HepG2 (cell line): Measurements from ENCODE around the gene MEX3D. TPM values are rescaled to one million over a fixed set of nuclear protein-coding genes. Genes with fewer than 3 reads are reported as not detected.
A peak's percentile ranks its signal among the peaks of the same experiment; 100 is the strongest.

ENCODE experiments used
- AKAP8 ChIP-seq: sonication (generic); formaldehyde crosslinking; IDR thresholded peaks from 2 replicates; pipeline ENCODE4 v1.5.1; 2020; ENCODE audit warnings: mild to moderate bottlenecking, missing genetic modification reagents
- ISL2 ChIP-seq: sonication (generic); formaldehyde crosslinking; IDR thresholded peaks from 2 replicates; pipeline ENCODE4 v1.5.0; 2020; ENCODE audit warnings: missing genetic modification reagents
- JUN ChIP-seq: sonication (generic); formaldehyde crosslinking; IDR thresholded peaks from 2 replicates; pipeline ENCODE4 v1.4.0; 2020; ENCODE audit warnings: mild to moderate bottlenecking, missing genetic modification reagents
- MXI1 ChIP-seq: IDR thresholded peaks from 3 replicates; pipeline ENCODE4 v1.6.1; 2012; ENCODE audit warnings: low read depth, low read length, inconsistent platforms, borderline replicate concordance
- NR2F6 ChIP-seq, 2 experiments: IDR thresholded peaks; 2 replicates each; pipeline ENCODE4 v1.6.1; 2016; ENCODE audit warnings: antibody characterized with exemption in 1 of 2, mild to moderate bottlenecking in 1 of 2
- POLR2AphosphoS5 ChIP-seq: IDR thresholded peaks from 2 replicates; pipeline ENCODE4 v1.6.1; 2012; ENCODE audit warnings: low read depth, low read length
- PRMT3 ChIP-seq: sonication (generic); formaldehyde crosslinking; IDR thresholded peaks from 2 replicates; pipeline ENCODE4 v1.8.1; 2022; ENCODE audit warnings: low read depth, mild to moderate bottlenecking, moderate library complexity, missing genetic modification reagents, borderline replicate concordance
- SMC3 ChIP-seq: IDR thresholded peaks from 2 replicates; pipeline ENCODE4 v1.6.1; 2011; ENCODE audit warnings: low read length, improper control_type of control experiment
- SNAPC2 ChIP-seq: sonication (generic); formaldehyde crosslinking; IDR thresholded peaks from 2 replicates; pipeline ENCODE4 v1.8.1; 2022; ENCODE audit warnings: mild to moderate bottlenecking, missing genetic modification reagents
- TAF1 ChIP-seq: sonication (generic); formaldehyde crosslinking; IDR thresholded peaks from 2 replicates; pipeline ENCODE4 v1.4.0; 2020; ENCODE audit warnings: missing genetic modification reagents
- TAF15 ChIP-seq: fragments of 200-400 bp; formaldehyde crosslinking; IDR thresholded peaks from one replicate; pipeline ENCODE4 v1.6.1; 2018; ENCODE audit warnings: mild to moderate bottlenecking, low read depth, low read length; ENCODE audit not compliant: poor library complexity, severe bottlenecking
- TP53 ChIP-seq: sonication (generic); formaldehyde crosslinking; conservative IDR thresholded peaks from 2 replicates; pipeline ENCODE4 v1.4.0; 2020; ENCODE audit warnings: missing genetic modification reagents
- ZBTB8A ChIP-seq: sonication (generic); formaldehyde crosslinking; IDR thresholded peaks from 2 replicates; pipeline ENCODE4 v1.4.0; 2020; ENCODE audit warnings: mild to moderate bottlenecking, low read depth, missing genetic modification reagents, borderline replicate concordance
- ZNF136 ChIP-seq: sonication (generic); formaldehyde crosslinking; IDR thresholded peaks from 2 replicates; pipeline ENCODE4 v1.8.1; 2022; ENCODE audit warnings: low read depth, mild to moderate bottlenecking, moderate library complexity, missing genetic modification reagents
- ZNF510 ChIP-seq: sonication (generic); formaldehyde crosslinking; IDR thresholded peaks from 2 replicates; pipeline ENCODE4 v1.4.0; 2020; ENCODE audit warnings: low read depth, mild to moderate bottlenecking, missing genetic modification reagents
- ZNF513 ChIP-seq: sonication (generic); formaldehyde crosslinking; conservative IDR thresholded peaks from 2 replicates; pipeline ENCODE4 v1.5.0; 2020; ENCODE audit warnings: missing genetic modification reagents
- polyA plus RNA-seq, 8 experiments: library from polyadenylated mRNA; depleted of rRNA in 3 of 8; stranded (reverse) in 7 of 8; unstranded in 1 of 8; fragments of >200 nt; fragmentation: Illumina TruSeq in 4 of 8; extraction: Trizol in 4 of 8; gene quantifications; 2 replicates each; pipeline versions ENCODE4 v1.2.1 to v1.2.3, GENCODE V29; 2011 to 2016; ENCODE audit warnings: low read depth in 4 of 8, missing spikeins in 1 of 8, mixed read lengths in 1 of 8; ENCODE audit not compliant: insufficient read depth in 1 of 8
- total RNA-seq, 5 experiments: library from RNA; depleted of rRNA; stranded (reverse); fragments of >200 nt; fragmentation: Illumina TruSeq; extraction: Trizol; gene quantifications; 2 replicates each; pipeline ENCODE4 v1.2.3, GENCODE V29; 2016; ENCODE audit warnings: low read depth in 1 of 5
- TF ChIP-seq, protein P1 (sequence below): sonication (generic); formaldehyde crosslinking; IDR thresholded peaks from 2 replicates; pipeline ENCODE4 v1.4.0; 2020; ENCODE audit warnings: missing genetic modification reagents
- TF ChIP-seq, protein P2 (sequence below): sonication (generic); formaldehyde crosslinking; IDR thresholded peaks from 2 replicates; pipeline ENCODE4 v1.5.0; 2020; ENCODE audit warnings: mild to moderate bottlenecking, missing genetic modification reagents
- TF ChIP-seq, protein P3 (sequence below): sonication (generic); formaldehyde crosslinking; IDR thresholded peaks from 2 replicates; pipeline ENCODE4 v1.4.0; 2020; ENCODE audit warnings: low read depth, mild to moderate bottlenecking, missing genetic modification reagents
- TF ChIP-seq, protein P4 (sequence below): IDR thresholded peaks from 2 replicates; pipeline ENCODE4 v1.6.1; 2016; ENCODE audit warnings: low read depth, borderline replicate concordance
- TF ChIP-seq, protein P5 (sequence below): sonication (generic); IDR thresholded peaks from 2 replicates; pipeline ENCODE4 v1.6.1; 2016; ENCODE audit warnings: low read depth, borderline replicate concordance

MEX3D gene
- total and polyA plus RNA-seq, 2 of the 13 experiments (the other 11 are each of a cell fraction or from before 2014, with no cell fraction given): 3.6 to 17.1 TPM

DNA sequence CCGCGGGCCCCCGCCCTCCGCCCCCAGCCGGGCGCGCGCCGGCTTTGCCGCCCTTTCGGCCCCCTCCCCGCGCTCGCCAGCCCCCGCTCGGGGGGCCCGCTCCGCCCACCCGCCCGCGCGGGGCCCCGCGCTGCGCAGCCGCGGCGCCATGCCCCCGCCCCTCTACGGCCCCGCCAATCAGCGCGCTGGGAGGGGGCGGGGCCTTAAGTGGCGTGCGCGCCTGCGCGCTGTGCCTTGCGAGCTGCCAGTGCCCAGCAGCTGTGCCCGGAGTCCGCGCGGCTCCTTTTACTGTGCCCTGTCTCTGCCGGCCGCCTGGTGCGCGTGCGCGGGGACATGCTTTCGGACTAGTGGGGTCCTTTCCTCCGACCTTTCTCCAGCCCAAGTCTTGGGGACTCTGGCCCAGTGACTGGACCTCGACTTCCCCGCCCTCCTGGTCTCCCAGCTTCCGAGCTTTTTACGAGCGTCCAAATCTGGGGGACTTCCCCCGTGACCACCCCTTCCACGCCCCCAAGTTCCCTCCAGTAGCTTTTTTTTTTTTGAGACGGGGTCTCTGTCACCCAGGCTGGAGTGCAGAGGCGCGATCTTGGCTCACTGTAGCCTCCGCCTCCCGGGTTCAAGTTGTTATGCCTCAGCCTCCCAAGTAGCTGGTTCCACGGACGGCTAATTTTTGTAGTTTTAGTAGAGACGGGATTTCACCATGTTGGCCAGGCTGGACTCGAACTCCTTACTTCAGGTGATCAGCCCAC, 24.8 kb upstream of the MEX3D start, which contains the start of gene MBD3 (continued):
- TF ChIP-seq AKAP8 (CRISPR knock-in tag): peak; percentile 88; the same call in 1 of the 2 replicates
- TF ChIP-seq SMC3: no peak
- TF ChIP-seq, protein P1, sequence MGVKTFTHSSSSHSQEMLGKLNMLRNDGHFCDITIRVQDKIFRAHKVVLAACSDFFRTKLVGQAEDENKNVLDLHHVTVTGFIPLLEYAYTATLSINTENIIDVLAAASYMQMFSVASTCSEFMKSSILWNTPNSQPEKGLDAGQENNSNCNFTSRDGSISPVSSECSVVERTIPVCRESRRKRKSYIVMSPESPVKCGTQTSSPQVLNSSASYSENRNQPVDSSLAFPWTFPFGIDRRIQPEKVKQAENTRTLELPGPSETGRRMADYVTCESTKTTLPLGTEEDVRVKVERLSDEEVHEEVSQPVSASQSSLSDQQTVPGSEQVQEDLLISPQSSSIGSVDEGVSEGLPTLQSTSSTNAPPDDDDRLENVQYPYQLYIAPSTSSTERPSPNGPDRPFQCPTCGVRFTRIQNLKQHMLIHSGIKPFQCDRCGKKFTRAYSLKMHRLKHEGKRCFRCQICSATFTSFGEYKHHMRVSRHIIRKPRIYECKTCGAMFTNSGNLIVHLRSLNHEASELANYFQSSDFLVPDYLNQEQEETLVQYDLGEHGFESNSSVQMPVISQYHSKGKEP (CRISPR knock-in tag): no peak
- TF ChIP-seq, protein P2, sequence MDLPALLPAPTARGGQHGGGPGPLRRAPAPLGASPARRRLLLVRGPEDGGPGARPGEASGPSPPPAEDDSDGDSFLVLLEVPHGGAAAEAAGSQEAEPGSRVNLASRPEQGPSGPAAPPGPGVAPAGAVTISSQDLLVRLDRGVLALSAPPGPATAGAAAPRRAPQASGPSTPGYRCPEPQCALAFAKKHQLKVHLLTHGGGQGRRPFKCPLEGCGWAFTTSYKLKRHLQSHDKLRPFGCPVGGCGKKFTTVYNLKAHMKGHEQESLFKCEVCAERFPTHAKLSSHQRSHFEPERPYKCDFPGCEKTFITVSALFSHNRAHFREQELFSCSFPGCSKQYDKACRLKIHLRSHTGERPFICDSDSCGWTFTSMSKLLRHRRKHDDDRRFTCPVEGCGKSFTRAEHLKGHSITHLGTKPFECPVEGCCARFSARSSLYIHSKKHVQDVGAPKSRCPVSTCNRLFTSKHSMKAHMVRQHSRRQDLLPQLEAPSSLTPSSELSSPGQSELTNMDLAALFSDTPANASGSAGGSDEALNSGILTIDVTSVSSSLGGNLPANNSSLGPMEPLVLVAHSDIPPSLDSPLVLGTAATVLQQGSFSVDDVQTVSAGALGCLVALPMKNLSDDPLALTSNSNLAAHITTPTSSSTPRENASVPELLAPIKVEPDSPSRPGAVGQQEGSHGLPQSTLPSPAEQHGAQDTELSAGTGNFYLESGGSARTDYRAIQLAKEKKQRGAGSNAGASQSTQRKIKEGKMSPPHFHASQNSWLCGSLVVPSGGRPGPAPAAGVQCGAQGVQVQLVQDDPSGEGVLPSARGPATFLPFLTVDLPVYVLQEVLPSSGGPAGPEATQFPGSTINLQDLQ (CRISPR knock-in tag): no peak
- 0 out of 2 replicates have a peak, but pooled peaks have one; percentile 16 for TF ChIP-seq ISL2 (CRISPR knock-in tag)
- no peak for TF ChIP-seq TP53 (CRISPR knock-in tag)
- TF ChIP-seq, protein P3, sequence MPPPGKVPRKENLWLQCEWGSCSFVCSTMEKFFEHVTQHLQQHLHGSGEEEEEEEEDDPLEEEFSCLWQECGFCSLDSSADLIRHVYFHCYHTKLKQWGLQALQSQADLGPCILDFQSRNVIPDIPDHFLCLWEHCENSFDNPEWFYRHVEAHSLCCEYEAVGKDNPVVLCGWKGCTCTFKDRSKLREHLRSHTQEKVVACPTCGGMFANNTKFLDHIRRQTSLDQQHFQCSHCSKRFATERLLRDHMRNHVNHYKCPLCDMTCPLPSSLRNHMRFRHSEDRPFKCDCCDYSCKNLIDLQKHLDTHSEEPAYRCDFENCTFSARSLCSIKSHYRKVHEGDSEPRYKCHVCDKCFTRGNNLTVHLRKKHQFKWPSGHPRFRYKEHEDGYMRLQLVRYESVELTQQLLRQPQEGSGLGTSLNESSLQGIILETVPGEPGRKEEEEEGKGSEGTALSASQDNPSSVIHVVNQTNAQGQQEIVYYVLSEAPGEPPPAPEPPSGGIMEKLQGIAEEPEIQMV (CRISPR knock-in tag): no peak
- TF ChIP-seq ZBTB8A: no peak
- TF ChIP-seq MXI1: peak; percentile 83; the same call in 1 of the 3 replicates
- TF ChIP-seq PRMT3 (CRISPR knock-in tag): no peak
- TF ChIP-seq SNAPC2 (CRISPR knock-in tag): peak; percentile 38; the same call in 1 of the 2 replicates
- peak; percentile 72; the same call in 1 of the 2 replicates for TF ChIP-seq TAF1 (CRISPR knock-in tag)
- TF ChIP-seq ZNF510: no peak
- TF ChIP-seq, protein P4, sequence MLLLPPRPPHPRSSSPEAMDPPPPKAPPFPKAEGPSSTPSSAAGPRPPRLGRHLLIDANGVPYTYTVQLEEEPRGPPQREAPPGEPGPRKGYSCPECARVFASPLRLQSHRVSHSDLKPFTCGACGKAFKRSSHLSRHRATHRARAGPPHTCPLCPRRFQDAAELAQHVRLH (CRISPR knock-in tag): no peak
- TF ChIP-seq ZNF513 (CRISPR knock-in tag): no peak
- TF ChIP-seq ZNF136: 0 out of 2 replicates have a peak, but pooled peaks have one; percentile 75
- no peak for TF ChIP-seq JUN (CRISPR knock-in tag)
- peak; percentile 86 for TF ChIP-seq POLR2AphosphoS5
- TF ChIP-seq, protein P5, sequence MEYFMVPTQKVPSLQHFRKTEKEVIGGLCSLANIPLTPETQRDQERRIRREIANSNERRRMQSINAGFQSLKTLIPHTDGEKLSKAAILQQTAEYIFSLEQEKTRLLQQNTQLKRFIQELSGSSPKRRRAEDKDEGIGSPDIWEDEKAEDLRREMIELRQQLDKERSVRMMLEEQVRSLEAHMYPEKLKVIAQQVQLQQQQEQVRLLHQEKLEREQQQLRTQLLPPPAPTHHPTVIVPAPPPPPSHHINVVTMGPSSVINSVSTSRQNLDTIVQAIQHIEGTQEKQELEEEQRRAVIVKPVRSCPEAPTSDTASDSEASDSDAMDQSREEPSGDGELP: peak; percentile 68; the same call in 1 of the 2 replicates
- TF ChIP-seq NR2F6 (IDR thresholded peaks at IDR 0.05): no peak
- no peak for TF ChIP-seq NR2F6 (CRISPR knock-in tag; IDR thresholded peaks at IDR 0.05)
- TF ChIP-seq TAF15: no peak
